Peyer's patch (tissue), 4 donors: ENCODE data around the gene CDH9.

ENCODE experiments used
- POLR2A ChIP-seq, 2 donors: fragments of 450-650 bp; IDR thresholded peaks; one replicate each; pipeline ENCODE4 v1.5.1; 2017; ENCODE audit warnings: antibody characterized with exemption in 2 of 2, mild to moderate bottlenecking in 2 of 2, moderate library complexity in 2 of 2
- TF ChIP-seq, protein P1 (sequence below), 6 experiments: fragments of 450-650 bp in 4 of 6; fragments of 200-600 bp in 2 of 6; sonication (generic) in 1 of 6; IDR thresholded peaks; one replicate each; pipeline ENCODE4 v1.5.1; 2017 to 2019; ENCODE audit warnings: antibody characterized with exemption in 6 of 6, mild to moderate bottlenecking in 3 of 6, moderate library complexity in 1 of 6

DNA sequence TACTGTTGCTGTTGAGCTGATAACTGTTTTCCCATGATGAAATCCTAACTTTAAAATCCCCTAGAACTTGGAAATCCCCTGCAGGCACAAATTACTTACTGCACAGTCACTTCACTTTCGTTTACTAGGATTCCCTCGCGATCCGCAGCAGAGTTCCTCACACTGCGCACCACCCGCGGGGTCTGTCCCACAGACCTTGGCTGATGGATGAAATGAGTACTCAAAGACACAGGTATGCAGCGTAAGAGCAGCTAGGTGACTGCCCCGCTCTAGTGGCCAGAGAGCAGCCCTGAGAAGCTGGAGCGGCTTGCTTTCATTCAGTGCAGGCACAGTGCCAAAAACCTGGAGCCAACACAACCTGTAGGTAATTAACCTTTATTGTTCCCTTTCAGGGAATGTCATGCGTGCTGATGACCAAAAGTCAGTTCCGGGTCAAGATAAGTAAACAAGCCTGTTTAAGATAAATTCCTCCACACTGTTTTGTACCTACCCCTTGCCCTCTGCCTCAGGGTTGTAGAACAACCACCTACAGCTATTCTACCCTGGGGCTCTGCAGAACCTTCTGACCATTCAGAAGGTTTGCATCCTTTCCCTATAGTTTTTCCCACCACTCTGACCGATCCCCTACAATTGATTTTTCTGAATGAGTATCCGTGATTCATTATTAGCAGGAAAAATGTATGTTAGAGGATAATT is 191.2 kb downstream of the CDH9 start:
- TF ChIP-seq, protein P1, sequence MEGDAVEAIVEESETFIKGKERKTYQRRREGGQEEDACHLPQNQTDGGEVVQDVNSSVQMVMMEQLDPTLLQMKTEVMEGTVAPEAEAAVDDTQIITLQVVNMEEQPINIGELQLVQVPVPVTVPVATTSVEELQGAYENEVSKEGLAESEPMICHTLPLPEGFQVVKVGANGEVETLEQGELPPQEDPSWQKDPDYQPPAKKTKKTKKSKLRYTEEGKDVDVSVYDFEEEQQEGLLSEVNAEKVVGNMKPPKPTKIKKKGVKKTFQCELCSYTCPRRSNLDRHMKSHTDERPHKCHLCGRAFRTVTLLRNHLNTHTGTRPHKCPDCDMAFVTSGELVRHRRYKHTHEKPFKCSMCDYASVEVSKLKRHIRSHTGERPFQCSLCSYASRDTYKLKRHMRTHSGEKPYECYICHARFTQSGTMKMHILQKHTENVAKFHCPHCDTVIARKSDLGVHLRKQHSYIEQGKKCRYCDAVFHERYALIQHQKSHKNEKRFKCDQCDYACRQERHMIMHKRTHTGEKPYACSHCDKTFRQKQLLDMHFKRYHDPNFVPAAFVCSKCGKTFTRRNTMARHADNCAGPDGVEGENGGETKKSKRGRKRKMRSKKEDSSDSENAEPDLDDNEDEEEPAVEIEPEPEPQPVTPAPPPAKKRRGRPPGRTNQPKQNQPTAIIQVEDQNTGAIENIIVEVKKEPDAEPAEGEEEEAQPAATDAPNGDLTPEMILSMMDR (IDR thresholded peaks at IDR 0.05): no peak
- TF ChIP-seq POLR2A (IDR thresholded peaks at IDR 0.05): no peak
